Hepatic stellate cell (primary cell): Measurements from ENCODE around the gene SRC.

Experiments used
- DNase-seq: peaks from one replicate; pipeline ENCODE4 v3.0.0; 2011; ENCODE audit warnings: low spot score

Gene SRC

GRCh38 chr20:37315021-37315451 is 30.9 kb upstream of the SRC start:
- DNase-seq = peak; percentile 92

DNA sequence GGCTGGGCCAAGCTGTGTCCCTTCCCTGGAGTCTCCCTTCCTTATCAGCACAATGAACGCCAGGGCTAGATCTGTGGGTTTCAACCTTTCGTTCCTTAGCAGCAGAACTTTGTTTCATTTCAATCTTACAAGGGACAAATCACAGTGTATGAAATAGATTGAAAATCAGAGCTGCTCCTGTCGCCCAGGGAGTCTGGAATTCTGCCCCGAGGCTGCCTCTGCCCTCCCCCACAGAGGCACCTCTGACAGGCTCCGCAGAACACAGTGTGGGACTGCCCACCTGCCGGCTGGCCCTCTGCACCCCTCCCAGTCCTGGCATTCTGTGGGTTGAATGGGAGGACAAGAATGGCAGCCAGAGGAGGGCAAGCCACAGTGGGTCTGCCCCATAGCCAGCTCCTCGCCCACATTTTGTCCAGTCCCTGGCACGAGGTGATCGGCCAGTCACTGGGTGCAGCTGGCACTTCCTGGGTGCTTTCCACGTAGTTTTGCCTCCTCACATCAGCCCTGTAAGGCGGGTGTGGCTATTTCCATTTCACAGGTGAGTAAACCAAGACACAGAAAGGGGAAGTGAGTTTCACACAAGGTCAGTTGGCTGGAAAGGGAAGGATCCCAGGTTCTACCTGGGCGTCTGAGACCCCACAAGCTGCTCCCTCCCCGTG is 30.4 kb upstream of the SRC start:
- no peak for DNase-seq

DNA sequence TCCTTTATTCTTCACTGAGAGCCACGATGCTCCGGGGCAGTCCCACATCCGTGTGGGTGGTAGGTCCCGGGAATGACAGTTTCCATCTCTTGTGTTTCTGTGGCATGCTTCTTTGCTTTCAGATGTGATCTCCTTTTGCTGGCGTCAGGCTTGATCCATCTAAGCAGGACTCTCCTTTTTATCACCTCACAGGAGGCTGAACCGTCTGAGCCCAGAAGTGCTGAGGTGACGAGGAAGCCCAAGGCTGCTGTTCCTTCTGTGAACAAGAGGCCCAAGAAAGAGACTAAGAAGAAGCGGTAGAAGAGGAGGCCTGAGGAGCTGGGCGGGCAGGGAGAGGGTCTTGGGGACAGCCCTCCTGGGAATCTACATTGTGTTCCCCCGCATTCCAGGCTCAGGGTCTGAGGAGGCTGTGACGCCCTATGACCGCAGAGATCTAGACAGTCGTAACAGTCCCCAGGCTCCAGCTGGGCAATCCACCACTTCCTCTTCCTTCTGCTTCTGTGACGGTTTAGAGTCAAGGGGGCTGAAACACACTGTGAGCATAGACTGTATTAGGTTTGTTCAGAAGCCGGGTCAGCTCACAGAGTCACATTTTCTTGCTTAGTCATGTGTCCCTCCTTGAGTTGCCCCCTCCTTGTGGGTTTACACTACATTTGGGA is 29.7 kb upstream of the SRC start:
- DNase-seq = no peak

GRCh38 chr20:37316775-37317170 is 29.2 kb upstream of the SRC start:
- DNase-seq = no peak

DNA sequence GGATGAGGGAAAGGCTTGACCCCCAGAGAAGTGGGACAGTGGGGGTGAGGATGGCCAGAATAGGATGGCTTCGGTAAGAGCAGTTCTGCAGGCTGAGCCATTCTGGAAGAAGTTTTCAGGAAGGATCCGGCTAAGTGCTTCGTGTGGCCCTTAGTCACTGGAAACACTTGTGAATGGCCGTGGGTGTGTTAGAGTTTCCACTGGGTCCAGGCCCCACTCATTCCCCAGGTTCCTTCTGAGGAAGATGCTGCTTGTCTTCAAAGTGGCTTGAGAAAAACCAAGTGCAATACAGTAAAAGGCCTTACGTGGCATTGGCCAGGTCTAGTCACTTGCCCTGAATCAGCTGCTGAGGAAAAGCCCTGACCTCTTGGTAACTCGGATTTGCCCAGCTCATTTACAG is 28.6 kb upstream of the SRC start:
- DNase-seq = no peak

DNA sequence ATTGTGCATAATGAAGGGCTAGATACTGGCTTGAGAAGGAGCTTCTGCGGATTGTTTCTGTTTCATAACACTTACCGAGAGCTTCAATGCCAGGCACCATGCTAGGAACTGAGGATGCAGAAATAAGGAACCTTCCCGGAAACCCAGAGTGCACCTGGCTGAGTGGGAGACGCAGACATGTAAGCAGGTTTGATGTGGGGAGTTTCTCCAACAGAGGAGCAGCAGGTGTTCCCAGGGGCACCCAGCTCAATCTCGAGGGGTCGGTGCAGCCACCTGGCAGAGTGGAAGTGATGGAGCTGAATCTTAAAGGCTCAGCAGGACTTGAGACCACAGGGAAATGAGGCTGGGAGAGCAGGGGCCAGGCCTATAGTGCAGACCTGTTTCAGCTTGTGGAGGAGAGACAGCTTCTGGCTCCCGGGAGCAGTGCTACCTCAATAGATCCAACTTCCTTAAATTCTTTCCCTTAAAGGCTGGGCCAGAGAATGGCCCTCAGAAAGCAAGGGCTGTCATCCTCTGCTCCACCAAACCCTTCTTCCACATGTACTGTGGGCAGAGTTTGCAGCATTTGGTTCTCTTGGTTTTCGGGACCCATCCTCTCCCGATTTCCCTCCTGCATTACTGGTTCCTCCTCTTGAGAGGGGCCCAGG is 27.8 kb upstream of the SRC start:
- no peak for DNase-seq

- DNase-seq = peak; percentile 76
Observed at GRCh38 chr20:37319151-37319671, 26.7 kb upstream of the SRC start.

DNA sequence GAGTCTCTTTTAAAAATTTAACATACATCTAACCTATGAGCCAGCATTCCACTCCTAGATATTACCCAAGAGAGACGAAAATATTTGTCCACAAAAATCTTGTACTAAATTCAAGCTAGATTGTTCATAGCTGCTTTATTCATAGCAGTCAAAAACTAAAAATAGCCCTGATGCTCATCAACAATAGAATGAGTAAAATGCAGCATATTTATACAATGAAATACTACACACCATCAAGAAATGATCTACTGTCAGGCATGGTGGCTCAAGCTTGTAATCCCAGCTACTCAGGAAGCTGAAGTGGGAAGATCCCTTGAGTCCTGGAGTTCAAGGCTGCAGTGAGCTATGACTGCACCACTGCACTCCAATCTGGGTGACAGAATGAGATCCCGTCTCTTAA is 22.0 kb upstream of the SRC start:
- DNase-seq = peak; percentile 68

GRCh38 chr20:37325206-37325605 is 20.7 kb upstream of the SRC start:
- DNase-seq = no peak

DNA sequence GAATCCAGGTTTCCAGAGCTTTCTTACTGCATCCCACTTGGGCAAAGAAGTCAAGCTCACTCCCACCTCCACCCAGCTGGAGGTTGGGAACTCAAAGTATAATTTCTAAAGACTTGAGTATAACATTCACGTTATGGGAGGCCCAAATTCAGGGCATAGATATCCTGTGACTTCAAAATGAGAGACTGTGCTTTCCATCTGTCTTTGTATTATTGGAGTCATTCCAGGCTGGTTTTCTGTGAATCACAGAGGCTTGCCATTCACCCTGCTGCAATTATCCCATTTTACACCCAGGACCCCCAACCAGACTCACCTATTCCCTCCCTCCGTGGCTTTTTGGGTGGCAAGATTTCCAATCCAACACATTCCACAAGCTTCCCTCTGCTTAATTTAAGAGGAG is 19.3 kb upstream of the SRC start:
- no peak for DNase-seq

DNA sequence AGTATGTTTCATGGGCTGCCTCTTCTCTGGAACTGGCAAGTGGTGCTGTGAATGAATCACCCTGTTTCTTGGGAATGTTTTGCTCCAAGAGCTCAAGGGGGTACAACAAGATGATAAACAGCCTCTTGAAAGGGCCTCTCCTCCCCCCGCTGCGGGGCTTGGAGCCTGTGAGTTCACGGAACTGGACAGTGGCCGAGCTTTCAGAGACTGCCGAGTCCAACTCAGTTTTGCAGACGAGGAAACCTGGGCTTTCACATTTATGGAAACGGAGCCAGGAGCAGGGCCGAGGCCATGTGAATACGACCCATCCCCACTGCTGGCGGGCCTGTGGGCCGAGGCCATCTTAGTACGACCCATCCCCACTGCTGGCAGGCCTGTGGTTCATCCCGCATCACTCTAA is 18.2 kb upstream of the SRC start:
- DNase-seq = peak; percentile 78

DNA sequence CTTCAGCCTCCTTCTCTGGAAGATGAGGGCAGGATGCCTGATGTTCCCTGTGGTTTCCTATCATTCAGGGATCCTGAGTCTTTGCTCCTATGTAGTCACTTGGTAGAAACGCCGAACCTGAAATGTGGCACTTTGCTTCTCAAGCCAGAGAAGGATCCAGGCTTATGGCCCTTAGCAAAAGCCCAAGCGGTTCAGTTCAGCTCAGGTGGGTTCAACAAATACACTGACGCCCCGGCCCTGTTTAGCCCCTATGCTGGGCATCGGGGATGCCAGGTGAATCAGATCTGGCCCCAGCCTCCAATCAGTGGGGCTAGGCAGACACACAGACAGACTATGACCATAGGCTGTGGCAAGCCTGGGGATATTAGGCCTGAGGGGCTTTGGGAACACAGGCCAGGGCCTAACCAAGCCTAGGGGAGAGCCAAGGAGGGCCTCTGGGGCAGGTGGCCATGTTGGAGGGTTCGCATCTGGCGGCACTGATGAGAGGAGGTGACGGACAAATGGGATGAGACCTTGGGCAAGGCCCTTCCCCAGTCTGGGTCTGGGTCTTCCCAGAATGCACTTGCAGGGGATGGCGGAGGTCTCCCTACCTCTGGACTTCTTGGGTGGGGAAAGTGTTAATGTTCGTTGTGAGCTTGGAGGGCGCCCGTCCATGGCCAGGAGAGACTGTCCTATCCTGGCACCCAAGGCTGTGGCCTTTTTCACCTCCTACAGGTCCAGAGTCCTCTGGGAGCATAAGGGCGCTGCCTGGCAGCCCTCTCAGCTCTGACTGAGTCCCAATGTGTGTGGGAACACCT is 17.6 kb upstream of the SRC start:
- DNase-seq = no peak

DNA sequence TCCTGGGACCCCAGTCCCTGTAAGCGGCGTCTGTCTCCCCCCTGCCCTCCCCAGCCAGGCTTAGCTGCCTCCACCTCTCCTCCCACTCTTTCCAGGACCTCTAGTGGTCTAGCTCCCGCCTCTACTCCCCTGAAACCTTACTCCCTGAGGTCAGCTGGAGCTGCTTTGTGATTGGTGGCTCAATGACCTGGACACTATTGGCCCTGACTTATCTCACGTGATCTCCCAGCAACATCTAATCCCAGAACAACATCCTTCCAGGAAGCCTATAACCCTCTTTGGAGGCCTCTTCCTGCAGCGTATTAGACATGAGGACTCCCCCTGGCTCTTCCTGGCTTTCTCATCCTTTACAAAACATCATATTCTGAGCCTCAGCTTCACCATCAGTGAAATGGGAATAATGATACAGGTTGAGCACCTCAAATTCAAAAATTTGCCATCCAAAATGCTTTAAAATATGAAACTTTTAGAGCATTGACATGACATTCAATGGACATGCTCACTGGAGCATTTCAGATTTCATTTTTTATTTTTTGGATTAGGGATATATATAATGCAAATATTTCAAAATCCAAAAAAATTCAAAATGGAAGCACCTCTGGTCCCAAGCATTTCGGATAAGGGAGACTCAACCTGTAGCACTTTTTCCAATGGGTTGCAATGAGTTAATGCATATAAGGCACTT is 16.3 kb upstream of the SRC start:
- no peak for DNase-seq

GRCh38 chr20:37330316-37330715 is 15.6 kb upstream of the SRC start:
- DNase-seq = no peak

DNA sequence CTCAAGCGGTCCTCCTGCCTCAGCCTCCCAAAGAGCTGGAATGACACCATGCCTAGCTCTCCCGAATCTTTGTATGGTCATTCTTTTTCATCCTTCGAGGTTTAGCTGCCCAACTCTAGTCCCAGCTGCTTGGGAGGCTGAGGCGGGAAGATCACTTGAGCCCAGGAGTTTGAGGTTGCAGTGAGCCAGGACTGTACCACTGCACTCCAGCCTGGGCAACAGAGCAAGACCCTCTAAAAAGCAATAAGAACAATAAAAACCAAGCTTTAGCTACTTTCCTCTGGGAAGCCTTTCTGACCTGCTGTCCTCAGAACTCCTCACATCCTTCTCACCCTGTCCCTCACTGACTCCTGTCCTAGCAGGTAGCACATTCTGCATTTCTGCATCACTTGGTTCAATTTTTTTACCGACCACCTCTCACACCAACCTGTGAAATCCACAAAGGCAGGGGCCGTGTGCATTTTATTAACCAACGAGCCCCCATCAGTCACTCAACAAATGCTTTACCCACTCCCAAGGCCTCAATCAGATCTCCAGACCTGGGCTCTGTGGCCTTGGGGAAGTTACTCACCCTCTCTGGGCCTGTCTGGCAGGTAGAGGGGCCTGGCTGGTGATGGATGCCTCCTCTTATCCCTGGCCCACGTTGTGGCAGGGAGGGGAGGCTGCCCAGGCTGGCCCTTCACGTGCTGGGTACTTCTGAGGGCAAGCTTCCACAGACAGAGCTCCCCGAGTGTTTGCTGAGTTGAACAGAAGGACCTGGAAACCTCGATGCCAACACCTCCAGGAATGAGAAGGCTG is 14.7 kb upstream of the SRC start:
- no peak for DNase-seq

- DNase-seq = no peak
Observed at GRCh38 chr20:37333130-37333847, 12.7 kb upstream of the SRC start.

- no peak for DNase-seq
Observed at GRCh38 chr20:37333848-37334318, 12.1 kb upstream of the SRC start.

DNA sequence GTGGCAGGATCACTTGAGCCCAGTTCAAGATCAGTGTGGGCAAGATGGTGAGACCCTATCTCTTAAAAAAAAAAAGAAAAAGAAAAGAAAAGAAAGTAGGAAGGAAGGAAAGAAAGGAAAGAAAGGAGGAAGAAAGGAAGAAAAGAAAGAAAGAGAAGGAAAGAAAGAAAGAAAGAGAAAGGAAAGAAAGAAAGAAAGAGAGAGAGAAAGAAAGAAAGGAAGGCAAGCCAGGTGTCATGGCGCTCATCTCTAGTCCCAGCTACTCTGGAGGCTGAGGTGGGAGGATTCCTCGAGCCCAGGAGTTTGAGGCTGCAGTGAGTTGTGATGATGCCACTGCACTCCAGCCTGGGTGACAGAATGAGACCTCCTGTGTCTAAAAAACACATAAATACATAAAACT is 11.5 kb upstream of the SRC start:
- DNase-seq = no peak

GRCh38 chr20:37335642-37336368 is 10.1 kb upstream of the SRC start:
- DNase-seq = peak; percentile 55
